T-helper 2 cell treated with Interferon-gamma antibody and Interleukin-4, amounts not matched to agents 100 ng/mL and 5 ng/mL, for 36 hours (primary cell): Measurements from ENCODE around the gene PABPN1. TPM values are rescaled to one million over a fixed set of nuclear protein-coding genes. Genes with fewer than 3 reads are reported as not detected.
"Not testable (repeated sequence)": the region's sequence is repeated elsewhere in the genome, so short reads cannot be mapped to it uniquely, and the experiment has no call there.

ENCODE experiments used
- intact Hi-C: fragments of 100-400 bp; cut with micrococcal nuclease; formaldehyde crosslinking; loops from one replicate; pipeline ENCODE4 v1.15.1; 2023
- total RNA-seq: library from RNA; stranded (reverse); gene quantifications from 2 replicates; pipeline ENCODE4 v1.2.3, GENCODE V29; 2022

PABPN1 gene
- total RNA-seq, 1 donor from 2014 or later: 196 TPM

- intact Hi-C loops: loop anchor here (5.0 kb wide), 1 partner anchor 242 kb away; the partner anchor contains the start of gene AP1G2
Observed at GRCh38 chr14:23324993-23325392, 3.7 kb downstream of the PABPN1 start.

GRCh38 chr14:23325746-23326145 lies 4.5 kb downstream of the PABPN1 start:
- intact Hi-C loops: not testable (repeated sequence)

- intact Hi-C loops: no loop called here
Observed at GRCh38 chr14:23326491-23327332, 5.5 kb downstream of the PABPN1 start.

GRCh38 chr14:23327947-23328744 lies 6.9 kb downstream of the PABPN1 start:
- intact Hi-C loops: loop anchor here (1.0 kb wide), 1 partner anchor 52 kb away; no protein-coding TSS in a partner anchor

- intact Hi-C loops: no loop called here
Observed at GRCh38 chr14:23335623-23336022, 14.4 kb downstream of the PABPN1 start.

- intact Hi-C loops: no loop called here
Observed at GRCh38 chr14:23339506-23340268, 18.4 kb downstream of the PABPN1 start.

GRCh38 chr14:23344481-23344880 lies 23.2 kb downstream of the PABPN1 start:
- intact Hi-C loops: no loop called here

- intact Hi-C loops: no loop called here
Observed at GRCh38 chr14:23345987-23346692, 24.9 kb downstream of the PABPN1 start.

- intact Hi-C loops: no loop called here
Observed at GRCh38 chr14:23346693-23347405, 25.6 kb downstream of the PABPN1 start.

GRCh38 chr14:23347406-23348296 lies 26.4 kb downstream of the PABPN1 start:
- intact Hi-C loops: no loop called here

GRCh38 chr14:23348297-23348655 lies 27.0 kb downstream of the PABPN1 start:
- intact Hi-C loops: no loop called here

GRCh38 chr14:23349156-23349845 lies 28.0 kb downstream of the PABPN1 start:
- intact Hi-C loops: no loop called here

- intact Hi-C loops: no loop called here
Observed at GRCh38 chr14:23351681-23352505, 30.6 kb downstream of the PABPN1 start.

GRCh38 chr14:23352506-23353432 lies 31.5 kb downstream of the PABPN1 start, which contains the start of gene SLC22A17:
Gene SLC22A17 (minus strand): TSS chr14:23352887.
- intact Hi-C loops: no loop called here

GRCh38 chr14:23353433-23353780 lies 32.1 kb downstream of the PABPN1 start:
- intact Hi-C loops: no loop called here

- intact Hi-C loops: no loop called here
Observed at GRCh38 chr14:23354990-23355389, 33.7 kb downstream of the PABPN1 start.
